RWPE1 (cell line): ENCODE results near the gene ICAM1.

Experiments used
- CTCF ChIA-PET: fragments of 350-600 bp; sonication (Branson Sonifier 250); formaldehyde crosslinking; extraction: SDS; loops from one replicate; lab custom pipeline; 2021; lab: Yijun Ruan, JAX
- POLR2A ChIA-PET: fragments of 400-600 bp; formaldehyde crosslinking; extraction: SDS; loops from one replicate; lab custom pipeline; 2020; ENCODE audit warnings: antibody characterized with exemption; ENCODE audit not compliant: low non-redundant PET; lab: Yijun Ruan, JAX
- DNase-seq: peaks from one replicate; pipeline ENCODE4 v3.0.0; 2012; ENCODE audit warnings: low spot score
- H3K27ac ChIP-seq: fragments of 450-650 bp; 2 replicates; pipeline ENCODE4 v1.5.1; 2017
- TF ChIP-seq, protein P1 (sequence below): fragments of 450-650 bp; conservative IDR thresholded peaks from 2 replicates; pipeline ENCODE4 v1.5.1; 2017; ENCODE audit warnings: low read depth, mild to moderate bottlenecking

The ICAM1 gene

DNA sequence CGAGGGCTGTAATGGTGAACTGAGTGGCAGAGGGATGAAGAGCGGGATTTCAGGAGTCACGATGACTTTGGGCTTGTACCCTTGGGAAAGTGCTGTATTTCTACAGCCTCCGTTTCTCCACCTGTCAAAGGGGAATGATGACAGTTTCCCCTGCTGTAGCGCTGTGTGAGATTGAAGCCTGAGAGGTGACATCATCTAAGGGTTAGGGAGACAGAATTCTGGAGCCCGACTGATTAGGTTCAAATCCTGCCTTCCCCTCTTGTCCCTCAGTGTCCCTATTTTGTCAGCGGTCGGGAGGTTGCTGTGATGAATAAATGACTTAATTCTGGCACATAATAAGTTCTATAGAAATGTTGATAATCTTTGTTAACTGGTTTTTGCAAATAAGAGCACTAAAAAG, 18.2 kb upstream of the ICAM1 start:
- H3K27ac ChIP-seq: peak overlapping the region; percentile 79
- ChIA-PET CTCF (no interaction called here), POLR2A (interaction anchor here (0.6 kb wide), 1 partner anchor 1326 kb away, joined by 5 read pairs; no protein-coding TSS in a partner anchor)
- DNase-seq: no peak
- TF ChIP-seq, protein P1, sequence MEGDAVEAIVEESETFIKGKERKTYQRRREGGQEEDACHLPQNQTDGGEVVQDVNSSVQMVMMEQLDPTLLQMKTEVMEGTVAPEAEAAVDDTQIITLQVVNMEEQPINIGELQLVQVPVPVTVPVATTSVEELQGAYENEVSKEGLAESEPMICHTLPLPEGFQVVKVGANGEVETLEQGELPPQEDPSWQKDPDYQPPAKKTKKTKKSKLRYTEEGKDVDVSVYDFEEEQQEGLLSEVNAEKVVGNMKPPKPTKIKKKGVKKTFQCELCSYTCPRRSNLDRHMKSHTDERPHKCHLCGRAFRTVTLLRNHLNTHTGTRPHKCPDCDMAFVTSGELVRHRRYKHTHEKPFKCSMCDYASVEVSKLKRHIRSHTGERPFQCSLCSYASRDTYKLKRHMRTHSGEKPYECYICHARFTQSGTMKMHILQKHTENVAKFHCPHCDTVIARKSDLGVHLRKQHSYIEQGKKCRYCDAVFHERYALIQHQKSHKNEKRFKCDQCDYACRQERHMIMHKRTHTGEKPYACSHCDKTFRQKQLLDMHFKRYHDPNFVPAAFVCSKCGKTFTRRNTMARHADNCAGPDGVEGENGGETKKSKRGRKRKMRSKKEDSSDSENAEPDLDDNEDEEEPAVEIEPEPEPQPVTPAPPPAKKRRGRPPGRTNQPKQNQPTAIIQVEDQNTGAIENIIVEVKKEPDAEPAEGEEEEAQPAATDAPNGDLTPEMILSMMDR: no peak

DNA sequence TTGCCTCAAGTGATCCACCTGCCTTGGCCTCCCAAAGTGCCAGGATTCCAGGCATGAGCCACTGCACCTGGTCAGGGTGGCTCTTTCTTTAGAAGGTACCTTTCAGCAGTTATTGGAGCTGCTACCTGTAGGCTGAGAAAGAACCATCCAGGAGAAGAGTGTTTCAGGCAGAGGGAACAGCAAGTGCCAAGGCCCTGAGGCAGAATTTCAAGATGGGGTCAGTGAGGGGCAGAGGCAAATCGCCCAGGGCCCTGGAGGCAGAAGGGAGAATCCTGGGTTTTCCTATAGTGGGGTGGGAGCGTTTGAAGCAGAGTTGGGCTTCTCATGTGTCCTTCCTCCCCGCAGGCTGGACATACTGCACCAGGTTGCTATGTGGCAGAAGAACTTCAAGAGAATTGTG, 16.7 kb upstream of the ICAM1 start:
- TF ChIP-seq, protein P1: no peak
- ChIA-PET POLR2A (no interaction called here), CTCF (no interaction called here)

DNA sequence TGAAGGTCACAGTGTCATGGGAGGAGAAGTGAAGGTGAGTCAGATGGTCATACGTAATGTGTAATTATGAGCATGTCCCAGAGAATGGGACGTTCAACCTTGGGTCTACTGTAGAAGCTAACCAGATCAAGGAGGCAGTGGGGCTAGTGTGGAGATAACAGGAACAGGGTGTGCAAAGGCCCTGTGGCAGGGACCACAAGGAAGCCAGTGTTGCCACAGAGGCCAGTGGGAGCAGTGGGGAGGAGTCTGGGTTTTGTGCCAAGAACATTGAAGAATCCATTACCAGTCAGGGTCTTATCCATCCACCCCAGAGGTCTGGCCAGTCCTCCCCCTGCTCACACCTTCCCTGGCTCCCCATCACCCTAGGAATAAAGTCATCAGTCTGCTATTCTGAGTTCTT, 15.6 kb upstream of the ICAM1 start:
- TF ChIP-seq, protein P1: no peak
- ChIA-PET POLR2A (no interaction called here), CTCF (interaction anchor here (0.7 kb wide), 1 partner anchor 148 kb away, joined by 4 read pairs; no protein-coding TSS in a partner anchor)
- DNase-seq: no peak
- H3K27ac ChIP-seq: peak overlapping the region; percentile 23; the same call in 1 of the 2 replicates

More for the DNA sequence above, 16.7 kb upstream of the ICAM1 start:
- H3K27ac ChIP-seq: no peak overlapping the region
- no peak for DNase-seq

DNA sequence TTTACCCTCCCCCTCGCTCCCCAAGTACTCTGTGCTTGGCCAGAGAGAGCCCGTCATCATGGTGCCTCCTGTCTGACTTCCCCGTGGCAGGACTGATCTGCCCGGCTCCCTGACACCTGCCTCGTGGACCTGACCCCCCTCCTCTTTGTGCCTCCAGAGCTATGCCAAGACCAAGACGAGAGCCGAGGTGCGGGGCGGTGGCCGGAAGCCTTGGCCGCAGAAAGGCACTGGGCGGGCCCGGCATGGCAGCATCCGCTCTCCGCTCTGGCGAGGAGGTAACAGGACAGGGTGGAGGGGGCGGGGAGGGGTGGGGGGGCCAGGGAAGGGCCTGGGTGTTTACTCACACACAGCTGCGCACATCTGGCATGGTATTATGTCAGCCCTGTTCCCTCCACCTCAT, 14.4 kb upstream of the ICAM1 start:
- CTCF ChIA-PET: interaction anchor here (5.0 kb wide), 1 partner anchor 132 kb away, joined by 36 read pairs; no protein-coding TSS in a partner anchor
- DNase-seq: no peak

DNA sequence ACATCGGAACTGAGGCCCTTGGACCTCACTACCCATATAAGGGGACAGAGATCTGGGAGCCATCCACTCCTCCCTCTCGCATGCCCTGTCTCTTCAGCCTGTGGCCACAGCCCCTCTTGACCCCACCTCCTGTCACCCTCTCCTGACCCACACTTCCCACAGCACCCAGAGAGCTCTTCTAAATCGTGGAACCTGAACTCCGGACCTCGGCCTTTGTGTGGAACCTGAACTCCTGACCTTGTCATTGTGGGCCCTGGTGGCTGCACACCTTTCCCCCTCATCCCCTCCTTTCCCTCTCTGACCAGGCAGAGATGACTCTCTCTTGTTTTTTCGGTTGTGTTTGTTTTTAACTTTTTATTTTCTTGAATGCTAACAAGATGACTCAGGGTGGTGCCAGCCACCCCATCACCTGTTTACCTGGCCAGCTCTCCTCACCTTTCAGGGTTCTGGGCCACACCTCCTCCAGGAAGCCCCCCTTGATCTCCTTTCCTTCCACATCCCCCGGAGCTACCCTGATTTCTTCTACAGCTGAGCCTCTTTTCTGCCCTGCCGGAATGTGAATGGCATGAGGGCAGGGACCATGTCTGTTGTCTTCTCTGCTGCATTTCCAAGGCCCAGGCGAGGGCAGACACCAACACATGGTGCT, 13.8 kb upstream of the ICAM1 start:
- POLR2A ChIA-PET: interaction anchor here (0.6 kb wide), 1 partner anchor 43 kb away, joined by 5 read pairs; no protein-coding TSS in a partner anchor
- no peak for DNase-seq
- TF ChIP-seq, protein P1: no peak
- CTCF ChIA-PET: interaction anchor here (5.0 kb wide), 1 partner anchor 132 kb away, joined by 36 read pairs; no protein-coding TSS in a partner anchor
- peak overlapping the region; percentile 23 for H3K27ac ChIP-seq

More for the DNA sequence above, 14.4 kb upstream of the ICAM1 start:
- H3K27ac ChIP-seq: peak overlapping the region; percentile 23
- TF ChIP-seq, protein P1: no peak
- POLR2A ChIA-PET: no interaction called here

DNA sequence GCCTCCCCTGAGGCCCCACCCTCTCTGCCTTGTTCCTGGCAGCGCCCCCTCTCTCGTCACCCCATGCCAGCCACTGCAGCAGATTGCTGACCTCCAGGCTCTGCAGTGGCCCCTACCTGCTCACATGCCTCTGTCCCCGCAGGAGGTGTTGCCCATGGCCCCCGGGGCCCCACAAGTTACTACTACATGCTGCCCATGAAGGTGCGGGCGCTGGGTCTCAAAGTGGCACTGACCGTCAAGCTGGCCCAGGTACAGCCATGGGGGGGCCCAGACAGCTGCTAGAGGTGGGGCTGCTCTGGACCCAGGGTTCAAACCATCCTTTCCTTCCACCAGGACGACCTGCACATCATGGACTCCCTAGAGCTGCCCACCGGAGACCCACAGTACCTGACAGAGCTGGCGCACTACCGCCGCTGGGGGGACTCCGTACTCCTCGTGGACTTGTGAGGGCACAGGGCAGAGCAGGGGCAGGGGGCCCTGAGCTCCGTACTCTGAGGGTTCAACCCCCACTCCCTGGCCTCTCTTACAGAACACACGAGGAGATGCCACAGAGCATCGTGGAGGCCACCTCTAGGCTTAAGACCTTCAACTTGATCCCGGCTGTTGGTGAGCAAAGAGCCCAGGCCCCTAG, 12.7 kb upstream of the ICAM1 start:
- TF ChIP-seq, protein P1: no peak
- no peak for DNase-seq
- CTCF ChIA-PET: interaction anchor here (0.6 to 5.0 kb wide), 25 partner anchors 8 to 327 kb away, joined by 3 to 36 read pairs (median 4); partner anchors contain the start of genes FDX2, ICAM1, ICAM4 and ICAM5
- POLR2A ChIA-PET: interaction anchor here (0.6 kb wide), 1 partner anchor 142 kb away, joined by 3 read pairs; no protein-coding TSS in a partner anchor
- H3K27ac ChIP-seq: peak overlapping the region; percentile 23; the same call in 1 of the 2 replicates
